ENCODE measurements around the gene PSMD9. TPM values are rescaled to one million over a fixed set of nuclear protein-coding genes. Genes with fewer than 3 reads are reported as not detected.

PSMD9 gene
- total RNA-seq, 2 experiments from 2014 or later: 60.0 to 62.0 TPM

- DNase-seq: no peak
- ChIA-PET POLR2A (no interaction called here), CTCF (interaction anchor here (0.6 kb wide), 1 partner anchor 1339 kb away, joined by 3 read pairs; no protein-coding TSS in a partner anchor)
- no peaks in the 10 kb centered on the region for H3K9me3 Mint-ChIP-seq
- H3K36me3 Mint-ChIP-seq (ENCODE audit: low read depth): no peaks in the 10 kb centered on the region
- peaks cover 4% of the 10 kb centered on the region for H3K27me3 Mint-ChIP-seq
- H3K27ac Mint-ChIP-seq: no peak overlapping the region
- no peaks in the 10 kb centered on the region for H3K4me1 Mint-ChIP-seq
- H3K4me3 Mint-ChIP-seq: no peak overlapping the region
Measured at GRCh38 chr12:121953117-121953692, 64.6 kb downstream of the PSMD9 start.

GRCh38 chr12:121953695-121954094 lies 65.1 kb downstream of the PSMD9 start:
- H3K9me3 Mint-ChIP-seq: no peaks in the 10 kb centered on the region
- H3K4me1 Mint-ChIP-seq: no peaks in the 10 kb centered on the region
- no peaks in the 10 kb centered on the region for H3K36me3 Mint-ChIP-seq (ENCODE audit: low read depth)
- no peak overlapping the region for H3K4me3 Mint-ChIP-seq
- no peak for DNase-seq
- no peak overlapping the region for H3K27ac Mint-ChIP-seq
- CTCF ChIA-PET: interaction anchor here (0.6 kb wide), 1 partner anchor 406 kb away, joined by 4 read pairs; no protein-coding TSS in a partner anchor
- peaks cover 4% of the 10 kb centered on the region for H3K27me3 Mint-ChIP-seq
- POLR2A ChIA-PET: no interaction called here

- ChIA-PET CTCF (no interaction called here), POLR2A (no interaction called here)
- Mint-ChIP-seq H3K36me3 (ENCODE audit: low read depth) (no peaks in the 10 kb centered on the region), H3K27me3 (peaks cover 4% of the 10 kb centered on the region), H3K9me3 (no peaks in the 10 kb centered on the region), H3K4me3 (no peak overlapping the region), H3K4me1 (no peaks in the 10 kb centered on the region), H3K27ac (no peak overlapping the region)
- no peak for DNase-seq
Measured at GRCh38 chr12:121955258-121956237, 67.0 kb downstream of the PSMD9 start.

GRCh38 chr12:121957861-121958515 lies 69.4 kb downstream of the PSMD9 start:
- H3K4me1 Mint-ChIP-seq: no peaks in the 10 kb centered on the region
- ChIA-PET POLR2A (no interaction called here), CTCF (interaction anchor here (1.4 kb wide), 1 partner anchor 11 kb away, joined by 4 read pairs; no protein-coding TSS in a partner anchor)
- H3K4me3 Mint-ChIP-seq: no peak overlapping the region
- H3K36me3 Mint-ChIP-seq (ENCODE audit: low read depth): no peaks in the 10 kb centered on the region
- no peak overlapping the region for H3K27ac Mint-ChIP-seq
- peaks cover 3% of the 10 kb centered on the region for H3K27me3 Mint-ChIP-seq
- DNase-seq: no peak
- H3K9me3 Mint-ChIP-seq: no peaks in the 10 kb centered on the region

- ChIA-PET POLR2A (no interaction called here), CTCF (interaction anchor here (1.4 kb wide), 1 partner anchor 11 kb away, joined by 4 read pairs; no protein-coding TSS in a partner anchor)
- Mint-ChIP-seq H3K36me3 (ENCODE audit: low read depth) (no peaks in the 10 kb centered on the region), H3K4me3 (no peak overlapping the region), H3K27ac (no peak overlapping the region), H3K4me1 (no peaks in the 10 kb centered on the region), H3K27me3 (peaks cover 2% of the 10 kb centered on the region), H3K9me3 (no peaks in the 10 kb centered on the region)
- DNase-seq: no peak
Measured at GRCh38 chr12:121958541-121959240, 70.1 kb downstream of the PSMD9 start.

GRCh38 chr12:121960541-121960940 lies 72.0 kb downstream of the PSMD9 start:
- no peaks in the 10 kb centered on the region for H3K36me3 Mint-ChIP-seq (ENCODE audit: low read depth)
- H3K27ac Mint-ChIP-seq: no peak overlapping the region
- ChIA-PET CTCF (no interaction called here), POLR2A (no interaction called here)
- H3K4me1 Mint-ChIP-seq: no peaks in the 10 kb centered on the region
- no peaks in the 10 kb centered on the region for H3K27me3 Mint-ChIP-seq
- no peak for DNase-seq
- no peak overlapping the region for H3K4me3 Mint-ChIP-seq
- H3K9me3 Mint-ChIP-seq: no peaks in the 10 kb centered on the region

- H3K4me1 Mint-ChIP-seq: no peaks in the 10 kb centered on the region
- DNase-seq: no peak
- no peak overlapping the region for H3K27ac Mint-ChIP-seq
- no peaks in the 10 kb centered on the region for H3K36me3 Mint-ChIP-seq (ENCODE audit: low read depth)
- no peaks in the 10 kb centered on the region for H3K9me3 Mint-ChIP-seq
- no peaks in the 10 kb centered on the region for H3K27me3 Mint-ChIP-seq
- CTCF ChIA-PET: interaction anchor here (0.6 to 0.9 kb wide), 2 partner anchors 23 to 658 kb away, joined by 3 read pairs; no protein-coding TSS in a partner anchor
- no peak overlapping the region for H3K4me3 Mint-ChIP-seq
- POLR2A ChIA-PET: no interaction called here
Measured at GRCh38 chr12:121961195-121961879, 72.7 kb downstream of the PSMD9 start.

- H3K36me3 Mint-ChIP-seq (ENCODE audit: low read depth): no peaks in the 10 kb centered on the region
- H3K27me3 Mint-ChIP-seq: no peaks in the 10 kb centered on the region
- CTCF ChIA-PET: interaction anchor here (0.6 to 1.1 kb wide), 2 partner anchors 43 to 169 kb away, joined by 3 read pairs; no protein-coding TSS in a partner anchor
- POLR2A ChIA-PET: no interaction called here
- H3K4me3 Mint-ChIP-seq: no peak overlapping the region
- no peak for DNase-seq
- no peak overlapping the region for H3K27ac Mint-ChIP-seq
- H3K9me3 Mint-ChIP-seq: no peaks in the 10 kb centered on the region
- no peaks in the 10 kb centered on the region for H3K4me1 Mint-ChIP-seq
Measured at GRCh38 chr12:121963341-121964018, 74.9 kb downstream of the PSMD9 start.

GRCh38 chr12:121964813-121965643 lies 76.4 kb downstream of the PSMD9 start:
- POLR2A ChIA-PET: no interaction called here
- no peaks in the 10 kb centered on the region for H3K36me3 Mint-ChIP-seq (ENCODE audit: low read depth)
- H3K9me3 Mint-ChIP-seq: no peaks in the 10 kb centered on the region
- H3K27me3 Mint-ChIP-seq: no peaks in the 10 kb centered on the region
- H3K4me1 Mint-ChIP-seq: peaks cover 4% of the 10 kb centered on the region
- DNase-seq: no peak
- H3K27ac Mint-ChIP-seq: no peak overlapping the region
- no peak overlapping the region for H3K4me3 Mint-ChIP-seq
- CTCF ChIA-PET: no interaction called here

GRCh38 chr12:121966959-121967358 lies 78.4 kb downstream of the PSMD9 start:
- Mint-ChIP-seq H3K9me3 (peaks cover 1% of the 10 kb centered on the region), H3K27me3 (no peaks in the 10 kb centered on the region), H3K4me3 (no peak overlapping the region), H3K27ac (no peak overlapping the region), H3K36me3 (ENCODE audit: low read depth) (no peaks in the 10 kb centered on the region), H3K4me1 (peaks cover 4% of the 10 kb centered on the region)
- DNase-seq: no peak
- CTCF ChIA-PET: interaction anchor here (0.6 kb wide), 1 partner anchor 14 kb away, joined by 3 read pairs; no protein-coding TSS in a partner anchor
- POLR2A ChIA-PET: no interaction called here
